Measurements from ENCODE around the gene RBMS3. TPM values are rescaled to one million over a fixed set of nuclear protein-coding genes. Genes with fewer than 3 reads are reported as not detected.

RBMS3 gene
- total and polyA plus RNA-seq, 2 of the 13 experiments (the other 11 are each of a cell fraction or from before 2014, with no cell fraction given), result not detected

DNA sequence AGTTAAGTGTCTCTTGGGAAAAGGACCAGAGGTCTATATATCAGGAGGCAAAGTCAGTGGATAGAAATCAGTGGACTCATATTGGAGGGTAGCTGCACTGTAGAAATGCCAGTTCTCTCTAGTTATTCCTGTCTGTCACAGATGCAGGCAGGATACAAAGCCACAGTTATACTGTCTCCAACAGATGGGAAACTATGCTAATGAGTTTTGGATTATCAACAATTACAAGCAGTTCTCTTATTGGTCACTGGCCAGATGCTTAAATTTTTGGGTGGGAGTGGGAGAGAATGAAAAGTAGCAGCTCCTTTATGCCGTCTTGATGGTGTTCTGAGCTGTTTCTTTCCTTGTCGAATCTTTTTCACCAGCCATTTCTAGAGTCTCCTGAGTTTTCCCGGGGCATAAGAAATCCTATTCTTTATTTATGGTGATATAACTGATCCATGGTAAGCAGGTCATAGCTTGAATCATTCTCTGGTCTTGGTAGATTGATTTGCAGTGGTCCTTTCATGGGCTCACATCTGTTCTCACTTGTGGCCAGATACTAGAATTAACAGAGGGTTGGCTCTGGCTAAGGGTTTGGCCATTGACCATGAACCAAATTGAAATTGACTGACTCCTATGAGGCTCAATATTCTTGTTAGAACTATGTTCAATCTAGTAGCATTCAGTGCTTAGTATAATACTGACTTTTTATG is 44.6 kb upstream of the RBMS3 start:
- DNase-seq (ENCODE audit: low spot score) (no peak), FAIRE-seq (no peak), ATAC-seq (no peak)
- Histone ChIP-seq H3K36me3 (replicated peaks in 1 of 2; ENCODE audit: control insufficient read depth in 1 of 2, insufficient read depth in 2 of 2, low read length in 2 of 2) (no peaks in the 10 kb centered on the region), H2AFZ (ENCODE audit: low read length) (no peak overlapping the region), H3K4me2 (ENCODE audit: low read depth, low read length) (no peak overlapping the region), H3K9ac (ENCODE audit: insufficient read depth, low read depth, low read length) (no peak overlapping the region), H4K20me1 (ENCODE audit: insufficient read depth, low read length) (no peaks in the 10 kb centered on the region), H3K4me1 (ENCODE audit: insufficient read depth, low read length) (no peaks in the 10 kb centered on the region), H3K4me3 (replicated peaks in 1 of 3; ENCODE audit: insufficient read depth in 1 of 3, low read depth in 2 of 3, low read length in 3 of 3) (no peak overlapping the region), H3K79me2 (ENCODE audit: insufficient read depth, low read length) (no peaks in the 10 kb centered on the region), H3K27me3 (ENCODE audit: control insufficient read depth in 1 of 2, insufficient read depth in 2 of 2, low read length in 2 of 2) (no peaks in the 10 kb centered on the region), H3K9me3 (ENCODE audit: low read length) (no peaks in the 10 kb centered on the region), H3K27ac (ENCODE audit: extremely low read length, insufficient read depth, low read length) (no peak overlapping the region)
- in situ Hi-C loops (cut with HindIII; ENCODE audit: extremely low pct_ligation_motif_present, low pct_unique_long_range_greater_than_20kb), result no loop called here
- ChIA-PET CTCF (ENCODE audit: low intra/inter-chr PET ratio, low total read pairs) (no interaction called here), POLR2A (no interaction called here)
- WGBS (ENCODE audit: low lambda C conversion rate), result 0% methylated on average over 3 of the region's 3 CpGs
- no TSS peak for BruUV-seq (replicated peaks)
- TF ChIP-seq, protein P1, sequence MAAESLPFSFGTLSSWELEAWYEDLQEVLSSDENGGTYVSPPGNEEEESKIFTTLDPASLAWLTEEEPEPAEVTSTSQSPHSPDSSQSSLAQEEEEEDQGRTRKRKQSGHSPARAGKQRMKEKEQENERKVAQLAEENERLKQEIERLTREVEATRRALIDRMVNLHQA (CRISPR knock-in tag; IDR thresholded peaks at IDR 0.05), result no peak
- TF ChIP-seq TRIM24 (CRISPR knock-in tag; IDR thresholded peaks at IDR 0.05), result no peak
- no peak for TF ChIP-seq ZNF510 (CRISPR knock-in tag; IDR thresholded peaks at IDR 0.05; ENCODE audit: low read depth)
- TF ChIP-seq ZMAT3 (CRISPR knock-in tag; conservative IDR thresholded peaks at IDR 0.05), result no peak
- no peak for TF ChIP-seq CENPX (CRISPR knock-in tag; IDR thresholded peaks at IDR 0.05)
- no peak for TF ChIP-seq NFE2 (CRISPR knock-in tag; IDR thresholded peaks at IDR 0.05)
- TF ChIP-seq ZNF160 (CRISPR knock-in tag; IDR thresholded peaks at IDR 0.05), result no peak
- no peak for TF ChIP-seq HMG20A (CRISPR knock-in tag; IDR thresholded peaks at IDR 0.05; ENCODE audit: borderline replicate concordance)
- no peak for TF ChIP-seq CHD2 (IDR thresholded peaks at IDR 0.05; ENCODE audit: low read depth, low read length)
- TF ChIP-seq, protein P2, sequence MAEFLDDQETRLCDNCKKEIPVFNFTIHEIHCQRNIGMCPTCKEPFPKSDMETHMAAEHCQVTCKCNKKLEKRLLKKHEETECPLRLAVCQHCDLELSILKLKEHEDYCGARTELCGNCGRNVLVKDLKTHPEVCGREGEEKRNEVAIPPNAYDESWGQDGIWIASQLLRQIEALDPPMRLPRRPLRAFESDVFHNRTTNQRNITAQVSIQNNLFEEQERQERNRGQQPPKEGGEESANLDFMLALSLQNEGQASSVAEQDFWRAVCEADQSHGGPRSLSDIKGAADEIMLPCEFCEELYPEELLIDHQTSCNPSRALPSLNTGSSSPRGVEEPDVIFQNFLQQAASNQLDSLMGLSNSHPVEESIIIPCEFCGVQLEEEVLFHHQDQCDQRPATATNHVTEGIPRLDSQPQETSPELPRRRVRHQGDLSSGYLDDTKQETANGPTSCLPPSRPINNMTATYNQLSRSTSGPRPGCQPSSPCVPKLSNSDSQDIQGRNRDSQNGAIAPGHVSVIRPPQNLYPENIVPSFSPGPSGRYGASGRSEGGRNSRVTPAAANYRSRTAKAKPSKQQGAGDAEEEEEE (CRISPR knock-in tag; IDR thresholded peaks at IDR 0.05; ENCODE audit: borderline replicate concordance), result no peak
- TF ChIP-seq NCOA5 (CRISPR knock-in tag; IDR thresholded peaks at IDR 0.05), result no peak
- TF ChIP-seq, protein P3, sequence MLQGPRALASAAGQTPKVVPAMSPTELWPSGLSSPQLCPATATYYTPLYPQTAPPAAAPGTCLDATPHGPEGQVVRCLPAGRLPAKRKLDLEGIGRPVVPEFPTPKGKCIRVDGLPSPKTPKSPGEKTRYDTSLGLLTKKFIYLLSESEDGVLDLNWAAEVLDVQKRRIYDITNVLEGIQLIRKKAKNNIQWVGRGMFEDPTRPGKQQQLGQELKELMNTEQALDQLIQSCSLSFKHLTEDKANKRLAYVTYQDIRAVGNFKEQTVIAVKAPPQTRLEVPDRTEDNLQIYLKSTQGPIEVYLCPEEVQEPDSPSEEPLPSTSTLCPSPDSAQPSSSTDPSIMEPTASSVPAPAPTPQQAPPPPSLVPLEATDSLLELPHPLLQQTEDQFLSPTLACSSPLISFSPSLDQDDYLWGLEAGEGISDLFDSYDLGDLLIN (CRISPR knock-in tag; IDR thresholded peaks at IDR 0.05; ENCODE audit: borderline replicate concordance), result no peak
- TF ChIP-seq HHEX (CRISPR knock-in tag; IDR thresholded peaks at IDR 0.05), result no peak
- no peak for TF ChIP-seq SPEN (CRISPR knock-in tag; IDR thresholded peaks at IDR 0.05; ENCODE audit: low read depth)
- TF ChIP-seq NBN (conservative IDR thresholded peaks at IDR 0.05), result no peak
- TF ChIP-seq, protein P4, sequence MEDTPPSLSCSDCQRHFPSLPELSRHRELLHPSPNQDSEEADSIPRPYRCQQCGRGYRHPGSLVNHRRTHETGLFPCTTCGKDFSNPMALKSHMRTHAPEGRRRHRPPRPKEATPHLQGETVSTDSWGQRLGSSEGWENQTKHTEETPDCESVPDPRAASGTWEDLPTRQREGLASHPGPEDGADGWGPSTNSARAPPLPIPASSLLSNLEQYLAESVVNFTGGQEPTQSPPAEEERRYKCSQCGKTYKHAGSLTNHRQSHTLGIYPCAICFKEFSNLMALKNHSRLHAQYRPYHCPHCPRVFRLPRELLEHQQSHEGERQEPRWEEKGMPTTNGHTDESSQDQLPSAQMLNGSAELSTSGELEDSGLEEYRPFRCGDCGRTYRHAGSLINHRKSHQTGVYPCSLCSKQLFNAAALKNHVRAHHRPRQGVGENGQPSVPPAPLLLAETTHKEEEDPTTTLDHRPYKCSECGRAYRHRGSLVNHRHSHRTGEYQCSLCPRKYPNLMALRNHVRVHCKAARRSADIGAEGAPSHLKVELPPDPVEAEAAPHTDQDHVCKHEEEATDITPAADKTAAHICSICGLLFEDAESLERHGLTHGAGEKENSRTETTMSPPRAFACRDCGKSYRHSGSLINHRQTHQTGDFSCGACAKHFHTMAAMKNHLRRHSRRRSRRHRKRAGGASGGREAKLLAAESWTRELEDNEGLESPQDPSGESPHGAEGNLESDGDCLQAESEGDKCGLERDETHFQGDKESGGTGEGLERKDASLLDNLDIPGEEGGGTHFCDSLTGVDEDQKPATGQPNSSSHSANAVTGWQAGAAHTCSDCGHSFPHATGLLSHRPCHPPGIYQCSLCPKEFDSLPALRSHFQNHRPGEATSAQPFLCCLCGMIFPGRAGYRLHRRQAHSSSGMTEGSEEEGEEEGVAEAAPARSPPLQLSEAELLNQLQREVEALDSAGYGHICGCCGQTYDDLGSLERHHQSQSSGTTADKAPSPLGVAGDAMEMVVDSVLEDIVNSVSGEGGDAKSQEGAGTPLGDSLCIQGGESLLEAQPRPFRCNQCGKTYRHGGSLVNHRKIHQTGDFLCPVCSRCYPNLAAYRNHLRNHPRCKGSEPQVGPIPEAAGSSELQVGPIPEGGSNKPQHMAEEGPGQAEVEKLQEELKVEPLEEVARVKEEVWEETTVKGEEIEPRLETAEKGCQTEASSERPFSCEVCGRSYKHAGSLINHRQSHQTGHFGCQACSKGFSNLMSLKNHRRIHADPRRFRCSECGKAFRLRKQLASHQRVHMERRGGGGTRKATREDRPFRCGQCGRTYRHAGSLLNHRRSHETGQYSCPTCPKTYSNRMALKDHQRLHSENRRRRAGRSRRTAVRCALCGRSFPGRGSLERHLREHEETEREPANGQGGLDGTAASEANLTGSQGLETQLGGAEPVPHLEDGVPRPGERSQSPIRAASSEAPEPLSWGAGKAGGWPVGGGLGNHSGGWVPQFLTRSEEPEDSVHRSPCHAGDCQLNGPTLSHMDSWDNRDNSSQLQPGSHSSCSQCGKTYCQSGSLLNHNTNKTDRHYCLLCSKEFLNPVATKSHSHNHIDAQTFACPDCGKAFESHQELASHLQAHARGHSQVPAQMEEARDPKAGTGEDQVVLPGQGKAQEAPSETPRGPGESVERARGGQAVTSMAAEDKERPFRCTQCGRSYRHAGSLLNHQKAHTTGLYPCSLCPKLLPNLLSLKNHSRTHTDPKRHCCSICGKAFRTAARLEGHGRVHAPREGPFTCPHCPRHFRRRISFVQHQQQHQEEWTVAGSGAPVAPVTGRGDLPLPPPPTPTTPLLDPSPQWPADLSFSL (CRISPR knock-in tag; IDR thresholded peaks at IDR 0.05), result no peak
- intact Hi-C loops (cut with micrococcal nuclease; ENCODE audit: unreplicated experiment), result no loop called here
